ENCODE measurements around the gene NMRK1. TPM values are rescaled to one million over a fixed set of nuclear protein-coding genes. Genes with fewer than 3 reads are reported as not detected.

The NMRK1 gene
- total and polyA plus RNA-seq, 2 donors, result 26.1 to 126 TPM

- no peaks in the 10 kb centered on the region for H3K9me3 ChIP-seq (ENCODE audit: control insufficient read depth in 2 of 2, insufficient read depth in 1 of 2, low read length in 1 of 2)
- WGBS, result under 1% methylated on average over 59 of the region's 59 CpGs
- H3K4me3 ChIP-seq (ENCODE audit: low read length in 2 of 2), result peak overlapping the region; percentile 63 to 70
- H3K36me3 ChIP-seq (ENCODE audit: control insufficient read depth in 2 of 2, insufficient read depth in 2 of 2, low read length in 1 of 2), result no peaks in the 10 kb centered on the region
- H3K27ac ChIP-seq (ENCODE audit: low read depth in 1 of 2, low read length in 1 of 2), result peak overlapping the region; percentile 59 to 95
- peak; percentile 20 to 75 (median 40) for DNase-seq (ENCODE audit: low read depth in 6 of 9, low spot score in 9 of 9)
- peaks cover 8 to 14% of the 10 kb centered on the region in 2 donors for H3K4me1 ChIP-seq (ENCODE audit: control insufficient read depth in 2 of 2, insufficient read depth in 2 of 2, low read length in 2 of 2)
- H3K27me3 ChIP-seq (ENCODE audit: control insufficient read depth in 2 of 2, insufficient read depth in 1 of 2, low read length in 1 of 2), result no peaks in the 10 kb centered on the region
These were observed 60.5 kb downstream of the NMRK1 start for GRCh38 chr9:75027187-75028107.

- Histone ChIP-seq H3K27ac (ENCODE audit: low read depth in 1 of 2, low read length in 1 of 2) (no peak overlapping the region), H3K4me1 (ENCODE audit: control insufficient read depth in 2 of 2, insufficient read depth in 2 of 2, low read length in 2 of 2) (peaks cover 8 to 12% of the 10 kb centered on the region in 2 donors)
- no peak for DNase-seq (ENCODE audit: low read depth in 6 of 9, low spot score in 9 of 9)
These were observed 64.1 kb downstream of the NMRK1 start for GRCh38 chr9:75023846-75024245.

GRCh38 chr9:75019654-75020053 is 68.3 kb downstream of the NMRK1 start:
- H3K4me3 ChIP-seq (ENCODE audit: low read length in 2 of 2), result no peak overlapping the region
- no peaks in the 10 kb centered on the region for H3K9me3 ChIP-seq (ENCODE audit: control insufficient read depth in 2 of 2, insufficient read depth in 1 of 2, low read length in 1 of 2)
- 65% methylated on average over 1 of the region's 1 CpG for WGBS
- no peaks in the 10 kb centered on the region for H3K27me3 ChIP-seq (ENCODE audit: control insufficient read depth in 2 of 2, insufficient read depth in 1 of 2, low read length in 1 of 2)
- H3K36me3 ChIP-seq (ENCODE audit: control insufficient read depth in 2 of 2, insufficient read depth in 2 of 2, low read length in 1 of 2), result peaks cover 0 to 3% of the 10 kb centered on the region in 2 donors
- DNase-seq (ENCODE audit: low read depth in 6 of 9, low spot score in 9 of 9), result no peak
- peaks cover 0 to 1% of the 10 kb centered on the region in 2 donors for H3K4me1 ChIP-seq (ENCODE audit: control insufficient read depth in 2 of 2, insufficient read depth in 2 of 2, low read length in 2 of 2)
- no peak overlapping the region for H3K27ac ChIP-seq (ENCODE audit: low read depth in 1 of 2, low read length in 1 of 2)

More at GRCh38 chr9:75023846-75024245, 64.1 kb downstream of the NMRK1 start:
- Histone ChIP-seq H3K27me3 (ENCODE audit: control insufficient read depth in 2 of 2, insufficient read depth in 1 of 2, low read length in 1 of 2) (no peaks in the 10 kb centered on the region), H3K4me3 (ENCODE audit: low read length in 2 of 2) (no peak overlapping the region), H3K9me3 (ENCODE audit: control insufficient read depth in 2 of 2, insufficient read depth in 1 of 2, low read length in 1 of 2) (no peaks in the 10 kb centered on the region), H3K36me3 (ENCODE audit: control insufficient read depth in 2 of 2, insufficient read depth in 2 of 2, low read length in 1 of 2) (peaks cover 0 to 3% of the 10 kb centered on the region in 2 donors)

DNA sequence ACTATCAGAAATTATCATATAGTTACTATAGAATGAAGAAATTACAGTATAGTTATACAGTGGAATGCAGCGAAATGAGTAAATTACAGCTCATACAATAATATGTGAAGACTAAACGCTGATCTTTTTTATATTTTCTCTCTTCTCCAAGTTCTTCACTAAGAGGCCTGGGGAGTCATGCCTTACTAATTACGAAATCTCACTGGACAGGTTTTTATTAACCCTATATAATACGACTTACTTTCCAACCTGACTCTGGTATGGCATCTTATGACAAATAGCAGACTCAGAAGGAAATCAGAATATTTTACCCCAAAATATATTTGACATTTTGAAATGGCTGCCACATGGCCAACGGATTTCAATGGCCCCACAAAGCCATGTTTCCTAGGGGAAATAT is 68.9 kb downstream of the NMRK1 start:
- WGBS, result 97% methylated on average over 5 of the region's 5 CpGs
- H3K4me1 ChIP-seq (ENCODE audit: control insufficient read depth in 2 of 2, insufficient read depth in 2 of 2, low read length in 2 of 2), result no peaks in the 10 kb centered on the region
- no peaks in the 10 kb centered on the region for H3K9me3 ChIP-seq (ENCODE audit: control insufficient read depth in 2 of 2, insufficient read depth in 1 of 2, low read length in 1 of 2)
- H3K27me3 ChIP-seq (ENCODE audit: control insufficient read depth in 2 of 2, insufficient read depth in 1 of 2, low read length in 1 of 2), result no peaks in the 10 kb centered on the region
- no peak overlapping the region for H3K4me3 ChIP-seq (ENCODE audit: low read length in 2 of 2)
- no peak overlapping the region for H3K27ac ChIP-seq (ENCODE audit: low read depth in 1 of 2, low read length in 1 of 2)
- no peak for DNase-seq (ENCODE audit: low read depth in 6 of 9, low spot score in 9 of 9)
- peaks cover 0 to 3% of the 10 kb centered on the region in 2 donors for H3K36me3 ChIP-seq (ENCODE audit: control insufficient read depth in 2 of 2, insufficient read depth in 2 of 2, low read length in 1 of 2)

- Histone ChIP-seq H3K4me1 (ENCODE audit: control insufficient read depth in 2 of 2, insufficient read depth in 2 of 2, low read length in 2 of 2) (no peaks in the 10 kb centered on the region), H3K36me3 (ENCODE audit: control insufficient read depth in 2 of 2, insufficient read depth in 2 of 2, low read length in 1 of 2) (peaks cover 0 to 7% of the 10 kb centered on the region in 2 donors), H3K27ac (ENCODE audit: low read depth in 1 of 2, low read length in 1 of 2) (no peak overlapping the region), H3K27me3 (ENCODE audit: control insufficient read depth in 2 of 2, insufficient read depth in 1 of 2, low read length in 1 of 2) (no peaks in the 10 kb centered on the region), H3K9me3 (ENCODE audit: control insufficient read depth in 2 of 2, insufficient read depth in 1 of 2, low read length in 1 of 2) (no peaks in the 10 kb centered on the region), H3K4me3 (ENCODE audit: low read length in 2 of 2) (no peak overlapping the region)
- no peak for DNase-seq (ENCODE audit: low read depth in 6 of 9, low spot score in 9 of 9)
- WGBS, result 94% methylated on average over 3 of the region's 3 CpGs
These were observed 70.6 kb downstream of the NMRK1 start for GRCh38 chr9:75017378-75017777.

- 71% methylated on average over 2 of the region's 2 CpGs for WGBS
- no peaks in the 10 kb centered on the region for H3K4me1 ChIP-seq (ENCODE audit: control insufficient read depth in 2 of 2, insufficient read depth in 2 of 2, low read length in 2 of 2)
- H3K27ac ChIP-seq (ENCODE audit: low read depth in 1 of 2, low read length in 1 of 2), result no peak overlapping the region
- H3K27me3 ChIP-seq (ENCODE audit: control insufficient read depth in 2 of 2, insufficient read depth in 1 of 2, low read length in 1 of 2), result no peaks in the 10 kb centered on the region
- no peaks in the 10 kb centered on the region for H3K9me3 ChIP-seq (ENCODE audit: control insufficient read depth in 2 of 2, insufficient read depth in 1 of 2, low read length in 1 of 2)
- H3K36me3 ChIP-seq (ENCODE audit: control insufficient read depth in 2 of 2, insufficient read depth in 2 of 2, low read length in 1 of 2), result peaks cover 5 to 11% of the 10 kb centered on the region in 2 donors
- no peak for DNase-seq (ENCODE audit: low read depth in 6 of 9, low spot score in 9 of 9)
- no peak overlapping the region for H3K4me3 ChIP-seq (ENCODE audit: low read length in 2 of 2)
These were observed 74.2 kb downstream of the NMRK1 start for GRCh38 chr9:75013735-75014134.

Other genes with a start within 250 kb of the NMRK1 start
- 0.47 TPM for gene TRPM6, start 200.2 kb downstream of the NMRK1 start, total RNA-seq
- 0.87 TPM for gene TRPM6, start 200.2 kb downstream of the NMRK1 start, polyA plus RNA-seq
- gene C9orf40, start 135.2 kb downstream of the NMRK1 start, total RNA-seq, result 4.3 TPM
- gene C9orf40, start 135.2 kb downstream of the NMRK1 start, polyA plus RNA-seq, result 5.5 TPM
- 20.7 TPM for gene CARNMT1, start 59.9 kb downstream of the NMRK1 start, total RNA-seq
- 11.7 TPM for gene CARNMT1, start 59.9 kb downstream of the NMRK1 start, polyA plus RNA-seq
- 54.8 TPM for gene OSTF1, start 359 bp upstream of the NMRK1 start, total RNA-seq
- gene OSTF1, start 359 bp upstream of the NMRK1 start, polyA plus RNA-seq, result 80.5 TPM

Measured in thymus (tissue), 11 donors.